GM19328 (cell line): ENCODE results near the gene MCM9.
"Not testable (repeated sequence)": the region's sequence is repeated elsewhere in the genome, so short reads cannot be mapped to it uniquely, and the experiment has no call there.

Experiments used
- ATAC-seq: cut with Tn5 transposase; IDR thresholded peaks from one replicate; pipeline ENCODE4 v1.9.1; 2021; ENCODE audit warnings: mild to moderate bottlenecking, moderate library complexity; ENCODE audit not compliant: unreplicated experiment

The MCM9 gene

GRCh38 chr6:118869350-118869749, 65.6 kb downstream of the MCM9 start:
- no peak for ATAC-seq

- not testable (repeated sequence) for ATAC-seq
These were observed 66.1 kb downstream of the MCM9 start for GRCh38 chr6:118868901-118869300.

- ATAC-seq: no peak
These were observed 67.8 kb downstream of the MCM9 start for GRCh38 chr6:118867181-118867580.

GRCh38 chr6:118865100-118865391, 69.9 kb downstream of the MCM9 start:
- no peak for ATAC-seq

GRCh38 chr6:118864341-118865099, 70.4 kb downstream of the MCM9 start:
- no peak for ATAC-seq

- ATAC-seq: no peak
These were observed 72.5 kb downstream of the MCM9 start for GRCh38 chr6:118862443-118862842.

- ATAC-seq: no peak
These were observed 74.1 kb downstream of the MCM9 start for GRCh38 chr6:118860880-118861279.

GRCh38 chr6:118860363-118860762, 74.6 kb downstream of the MCM9 start:
- no peak for ATAC-seq

GRCh38 chr6:118859517-118860064, 75.4 kb downstream of the MCM9 start:
- ATAC-seq: no peak

- no peak for ATAC-seq
These were observed 78.7 kb downstream of the MCM9 start for GRCh38 chr6:118856301-118856700.

GRCh38 chr6:118853408-118853807, 81.6 kb downstream of the MCM9 start:
- no peak for ATAC-seq

GRCh38 chr6:118844915-118845314, 90.0 kb downstream of the MCM9 start:
- no peak for ATAC-seq

GRCh38 chr6:118843685-118844390, 91.1 kb downstream of the MCM9 start:
- peak; percentile 88 for ATAC-seq

GRCh38 chr6:118830691-118831090, 104.3 kb downstream of the MCM9 start:
- ATAC-seq: no peak

GRCh38 chr6:118829817-118830478, 105.0 kb downstream of the MCM9 start:
- ATAC-seq: no peak

GRCh38 chr6:118826096-118826495, 108.9 kb downstream of the MCM9 start:
- ATAC-seq: no peak

GRCh38 chr6:118825661-118826060, 109.3 kb downstream of the MCM9 start:
- ATAC-seq: no peak

- ATAC-seq: no peak
These were observed 119.5 kb downstream of the MCM9 start for GRCh38 chr6:118815495-118815894.

- ATAC-seq: no peak
These were observed 121.2 kb downstream of the MCM9 start for GRCh38 chr6:118813775-118814174.

GRCh38 chr6:118812970-118813369, 122.0 kb downstream of the MCM9 start:
- no peak for ATAC-seq

GRCh38 chr6:118810420-118811027, 124.4 kb downstream of the MCM9 start:
- peak; percentile 95 for ATAC-seq
